Skeletal muscle satellite cell (primary cell): Measurements from ENCODE around the gene TSPAN9.
A peak's percentile ranks its signal among the peaks of the same experiment; 100 is the strongest.

Source experiments
- H3K27me3 ChIP-seq: 2 replicates; pipeline ENCODE4 v1.7.0; 2013; ENCODE audit warnings: low read length; ENCODE audit not compliant: control insufficient read depth, insufficient read depth
- H3K36me3 ChIP-seq: 2 replicates; pipeline ENCODE4 v1.7.0; 2013; ENCODE audit warnings: mild to moderate bottlenecking, control low read depth, low read length; ENCODE audit not compliant: insufficient read depth
- H3K4me1 ChIP-seq: 2 replicates; pipeline ENCODE4 v1.7.0; 2013; ENCODE audit warnings: low read length; ENCODE audit not compliant: control insufficient read depth, insufficient read depth
- H3K4me2 ChIP-seq: 2 replicates; pipeline ENCODE4 v1.7.0; 2013; ENCODE audit warnings: mild to moderate bottlenecking, low read length
- H3K4me3 ChIP-seq: 2 replicates; pipeline ENCODE4 v1.7.0; 2013; ENCODE audit warnings: low read length
- H3K9ac ChIP-seq: 2 replicates; pipeline ENCODE4 v1.7.0; 2013; ENCODE audit warnings: mild to moderate bottlenecking, low read depth, low read length, moderate library complexity
- H3K9me3 ChIP-seq: replicated peaks from 2 replicates; pipeline ENCODE4 v1.7.0; 2013; ENCODE audit warnings: mild to moderate bottlenecking, control low read depth, low read length

Gene TSPAN9

GRCh38 chr12:3167636-3168035 lies 90.5 kb downstream of the TSPAN9 start:
- no peak overlapping the region for H3K4me2 ChIP-seq
- H3K36me3 ChIP-seq: no peaks in the 10 kb centered on the region
- no peak overlapping the region for H3K9ac ChIP-seq

GRCh38 chr12:3168223-3169221 lies 91.3 kb downstream of the TSPAN9 start:
- Histone ChIP-seq H3K27me3 (no peaks in the 10 kb centered on the region), H3K9ac (peak overlapping the region; percentile 62), H3K4me2 (peak overlapping the region; percentile 68), H3K9me3 (no peaks in the 10 kb centered on the region), H3K4me3 (peak overlapping the region; percentile 19), H3K36me3 (no peaks in the 10 kb centered on the region), H3K4me1 (peaks cover 46% of the 10 kb centered on the region)

More at GRCh38 chr12:3167636-3168035, 90.5 kb downstream of the TSPAN9 start:
- Histone ChIP-seq H3K4me1 (peaks cover 46% of the 10 kb centered on the region), H3K27me3 (no peaks in the 10 kb centered on the region), H3K9me3 (no peaks in the 10 kb centered on the region), H3K4me3 (no peak overlapping the region)

GRCh38 chr12:3170423-3171194 lies 93.4 kb downstream of the TSPAN9 start:
- H3K4me2 ChIP-seq: peak overlapping the region; percentile 69
- H3K9ac ChIP-seq: peak overlapping the region; percentile 59
- H3K4me3 ChIP-seq: peak overlapping the region; percentile 42
- H3K4me1 ChIP-seq: peaks cover 41% of the 10 kb centered on the region
- H3K27me3 ChIP-seq: no peaks in the 10 kb centered on the region
- no peaks in the 10 kb centered on the region for H3K9me3 ChIP-seq
- no peaks in the 10 kb centered on the region for H3K36me3 ChIP-seq

DNA sequence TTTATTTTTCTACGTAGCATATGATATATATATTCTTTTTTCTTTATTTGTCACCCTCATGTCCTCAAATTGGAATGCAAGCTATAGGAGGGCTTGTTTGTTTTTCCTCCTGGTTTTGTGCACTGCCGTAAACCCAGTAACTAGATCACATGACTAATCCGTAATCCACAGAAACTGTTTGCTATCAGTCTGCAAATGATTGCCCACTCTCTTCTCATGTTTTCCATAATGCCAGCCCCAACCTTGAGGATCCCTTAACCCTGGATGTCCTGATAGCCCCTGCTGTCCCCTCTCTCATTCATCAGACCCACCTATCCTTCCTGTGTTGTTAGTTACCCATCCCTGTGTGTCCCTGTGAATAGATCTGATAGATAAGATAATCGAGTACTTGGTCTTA lies 94.0 kb downstream of the TSPAN9 start:
- H3K9me3 ChIP-seq: no peaks in the 10 kb centered on the region
- peak overlapping the region; percentile 69 for H3K4me2 ChIP-seq
- H3K4me1 ChIP-seq: peaks cover 41% of the 10 kb centered on the region
- H3K4me3 ChIP-seq: peak overlapping the region; percentile 28
- no peaks in the 10 kb centered on the region for H3K36me3 ChIP-seq
- H3K9ac ChIP-seq: peak overlapping the region; percentile 59
- no peaks in the 10 kb centered on the region for H3K27me3 ChIP-seq

DNA sequence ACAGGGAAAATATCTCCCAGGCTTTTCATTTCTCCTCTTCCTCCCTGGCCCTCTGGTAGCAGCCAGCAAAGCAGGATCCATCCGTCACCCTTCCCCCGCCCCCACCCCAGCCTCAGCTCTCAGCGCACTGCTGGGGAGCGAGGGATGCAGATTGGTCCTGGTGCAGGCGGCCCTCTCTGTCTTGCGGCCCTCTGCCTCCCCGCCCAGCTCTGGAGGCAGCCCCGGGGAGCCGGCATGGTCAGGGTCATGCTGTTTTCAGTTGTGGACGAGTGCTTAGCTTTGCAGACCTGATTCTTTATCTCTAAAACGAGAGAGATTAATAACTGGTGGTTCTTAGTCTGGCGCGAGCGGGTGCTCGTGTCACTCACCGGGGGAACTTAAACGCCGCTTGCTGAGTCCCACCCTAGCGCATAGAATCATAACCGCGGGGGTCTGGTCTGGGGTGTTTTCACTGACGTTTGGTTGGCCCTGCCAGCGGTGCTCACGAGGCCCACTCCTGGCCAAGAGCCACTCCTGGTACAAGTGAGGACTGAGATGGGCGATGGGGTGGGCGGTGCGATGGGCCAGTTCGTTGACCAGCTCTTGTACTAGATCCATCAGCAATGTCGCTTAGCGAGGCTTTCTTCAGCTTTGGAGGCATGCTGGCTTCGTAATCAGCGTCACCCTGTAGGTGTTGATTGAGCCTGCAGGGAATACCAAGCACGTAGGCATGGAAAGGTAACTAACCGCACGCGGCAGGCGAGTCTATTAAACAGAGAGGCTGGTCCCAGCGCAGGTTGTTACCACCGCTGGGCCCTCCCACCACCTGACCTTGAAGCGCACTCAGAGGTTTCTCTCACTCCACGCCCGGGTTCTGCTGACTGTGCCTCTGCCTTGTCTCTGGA lies 95.2 kb downstream of the TSPAN9 start:
- Histone ChIP-seq H3K9me3 (no peaks in the 10 kb centered on the region), H3K27me3 (no peaks in the 10 kb centered on the region), H3K4me1 (peaks cover 41% of the 10 kb centered on the region), H3K4me2 (no peak overlapping the region), H3K36me3 (no peaks in the 10 kb centered on the region), H3K4me3 (no peak overlapping the region), H3K9ac (no peak overlapping the region)

- H3K4me2 ChIP-seq: no peak overlapping the region
- H3K27me3 ChIP-seq: no peaks in the 10 kb centered on the region
- peaks cover 36% of the 10 kb centered on the region for H3K4me1 ChIP-seq
- no peak overlapping the region for H3K9ac ChIP-seq
- H3K4me3 ChIP-seq: no peak overlapping the region
- H3K36me3 ChIP-seq: no peaks in the 10 kb centered on the region
- no peaks in the 10 kb centered on the region for H3K9me3 ChIP-seq
These were observed 95.9 kb downstream of the TSPAN9 start for GRCh38 chr12:3173008-3173553.

DNA sequence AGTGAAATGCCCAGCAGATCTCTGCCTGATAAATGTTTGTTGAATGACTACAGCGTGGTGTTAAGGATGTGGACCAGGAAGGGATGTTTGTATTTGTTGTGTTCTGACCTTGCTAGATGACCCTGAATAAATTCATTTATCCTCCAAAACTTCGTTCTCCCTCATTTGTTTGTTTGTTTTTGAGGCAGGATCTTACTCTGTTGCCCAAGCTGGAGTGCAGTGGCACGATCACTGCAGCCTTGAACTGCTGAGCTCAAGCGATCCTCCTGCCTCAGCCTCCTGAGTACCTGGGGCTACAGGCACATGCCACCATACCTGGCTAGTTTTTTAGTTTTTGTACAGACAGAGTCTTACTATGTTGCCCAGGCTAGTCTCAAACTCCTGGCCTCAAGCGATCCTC lies 96.7 kb downstream of the TSPAN9 start:
- Histone ChIP-seq H3K9ac (no peak overlapping the region), H3K36me3 (no peaks in the 10 kb centered on the region), H3K4me1 (peaks cover 28% of the 10 kb centered on the region), H3K27me3 (no peaks in the 10 kb centered on the region), H3K4me2 (no peak overlapping the region), H3K9me3 (no peaks in the 10 kb centered on the region), H3K4me3 (no peak overlapping the region)

DNA sequence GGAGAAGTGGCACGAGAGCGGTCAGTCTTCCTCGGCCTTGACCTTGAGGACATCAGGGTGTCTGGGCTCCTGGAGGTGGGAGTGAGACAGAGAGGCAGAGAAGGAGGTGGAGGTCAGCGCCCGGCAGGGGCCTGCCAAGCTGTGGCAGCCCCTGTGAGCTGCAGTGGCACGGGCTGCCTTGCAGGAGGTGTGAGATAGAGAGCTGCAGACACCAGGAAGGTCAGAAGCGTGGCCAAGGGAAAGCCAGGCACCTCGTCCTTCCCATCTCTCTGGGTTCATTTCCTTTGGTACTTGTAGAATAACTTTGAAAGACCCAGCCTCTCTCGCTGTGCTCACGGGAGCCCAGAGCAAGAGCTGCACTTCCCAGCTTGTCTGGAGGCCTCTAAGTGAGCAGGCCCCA lies 98.1 kb downstream of the TSPAN9 start:
- Histone ChIP-seq H3K4me3 (no peak overlapping the region), H3K36me3 (no peaks in the 10 kb centered on the region), H3K27me3 (no peaks in the 10 kb centered on the region), H3K9me3 (no peaks in the 10 kb centered on the region), H3K4me2 (no peak overlapping the region), H3K4me1 (peaks cover 15% of the 10 kb centered on the region), H3K9ac (no peak overlapping the region)

GRCh38 chr12:3176754-3177153 lies 99.6 kb downstream of the TSPAN9 start:
- Histone ChIP-seq H3K4me1 (no peaks in the 10 kb centered on the region), H3K4me3 (no peak overlapping the region), H3K36me3 (no peaks in the 10 kb centered on the region), H3K4me2 (no peak overlapping the region), H3K9me3 (no peaks in the 10 kb centered on the region), H3K9ac (no peak overlapping the region), H3K27me3 (no peaks in the 10 kb centered on the region)

DNA sequence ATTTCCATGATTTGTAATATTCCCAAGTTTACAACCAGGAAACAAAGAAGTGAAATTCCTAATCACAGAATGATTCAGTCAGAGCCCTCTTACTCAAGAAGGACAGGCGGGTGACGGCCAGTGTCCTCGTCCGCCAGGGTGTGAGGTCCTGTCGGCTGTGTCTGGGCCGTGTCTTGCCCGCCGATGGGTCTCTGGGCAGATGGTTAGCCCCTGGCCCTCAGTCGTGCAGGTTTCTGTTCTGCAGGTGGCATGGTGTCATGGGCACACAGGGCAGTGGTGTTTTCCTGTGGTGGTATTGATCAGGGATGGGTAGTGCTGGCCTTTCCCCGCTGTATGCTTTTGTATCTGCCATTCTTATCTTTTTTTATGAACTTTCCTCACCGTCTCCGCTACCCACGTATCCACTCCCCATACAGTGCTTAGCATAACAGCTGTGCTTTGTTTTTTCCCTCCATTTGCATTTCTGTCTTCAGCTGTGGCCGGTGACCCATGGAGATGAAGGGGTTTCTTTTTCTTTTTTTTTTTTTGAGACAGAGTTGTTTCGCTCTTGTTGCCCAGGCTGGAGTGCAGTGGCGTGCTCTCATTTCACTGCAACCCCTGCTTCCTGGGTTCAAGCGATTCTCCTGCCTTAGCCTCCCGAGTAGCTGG lies 100.7 kb downstream of the TSPAN9 start:
- Histone ChIP-seq H3K36me3 (no peaks in the 10 kb centered on the region), H3K27me3 (no peaks in the 10 kb centered on the region), H3K4me2 (no peak overlapping the region), H3K4me3 (no peak overlapping the region), H3K4me1 (no peaks in the 10 kb centered on the region), H3K9ac (no peak overlapping the region), H3K9me3 (no peaks in the 10 kb centered on the region)
